Smooth muscle cell (in vitro differentiated cells): ENCODE results near the gene ZNF814. TPM values are rescaled to one million over a fixed set of nuclear protein-coding genes. Genes with fewer than 3 reads are reported as not detected.
"Not testable (repeated sequence)": the region's sequence is repeated elsewhere in the genome, so short reads cannot be mapped to it uniquely, and the experiment has no call there.

ENCODE experiments used
- DNase-seq: peaks from one replicate; lab custom pipeline; 2025; ENCODE audit not compliant: unreplicated experiment; lab: John Stamatoyannopoulos, UW
- H2AFZ ChIP-seq: fragments of 200-600 bp; sonication (generic); 2 replicates; pipeline ENCODE4 v1.6.0; 2016; ENCODE audit warnings: antibody characterized with exemption, low read depth, mild to moderate bottlenecking
- H3F3A ChIP-seq: fragments of 200-600 bp; sonication (generic); 2 replicates; pipeline ENCODE4 v1.6.0; 2017; ENCODE audit warnings: antibody characterized with exemption, low read depth
- H3K27ac ChIP-seq: fragments of 200-600 bp; sonication (generic); 2 replicates; pipeline ENCODE4 v1.5.1; 2016; ENCODE audit warnings: low read depth, mild to moderate bottlenecking
- H3K27me3 ChIP-seq: fragments of 200-600 bp; sonication (generic); 2 replicates; pipeline ENCODE4 v1.6.1; 2016; ENCODE audit warnings: low read depth, mild to moderate bottlenecking
- H3K36me3 ChIP-seq: fragments of 200-600 bp; sonication (generic); 2 replicates; pipeline ENCODE4 v1.5.1; 2016; ENCODE audit warnings: low read depth
- H3K4me1 ChIP-seq: fragments of 200-600 bp; sonication (generic); 2 replicates; pipeline ENCODE4 v1.5.1; 2016; ENCODE audit warnings: low read depth
- H3K4me2 ChIP-seq: fragments of 200-600 bp; sonication (generic); 2 replicates; pipeline ENCODE4 v1.6.0; 2016; ENCODE audit warnings: mild to moderate bottlenecking
- H3K4me3 ChIP-seq: fragments of 200-600 bp; sonication (generic); 2 replicates; pipeline ENCODE4 v1.5.1; 2016; ENCODE audit warnings: mild to moderate bottlenecking
- H3K79me2 ChIP-seq: fragments of 200-600 bp; sonication (generic); 2 replicates; pipeline ENCODE4 v1.6.0; 2016; ENCODE audit warnings: low read depth, mild to moderate bottlenecking
- H3K9ac ChIP-seq: fragments of 200-600 bp; sonication (generic); 2 replicates; pipeline ENCODE4 v1.6.0; 2016; ENCODE audit warnings: low read depth
- H3K9me3 ChIP-seq: fragments of 200-600 bp; sonication (generic); replicated peaks from 2 replicates; pipeline ENCODE4 v1.5.1; 2016; ENCODE audit warnings: low read depth
- H4K20me1 ChIP-seq: fragments of 200-600 bp; sonication (generic); 2 replicates; pipeline ENCODE4 v1.6.0; 2016; ENCODE audit warnings: low read depth
- CTCF ChIP-seq: fragments of 200-600 bp; sonication (generic); IDR thresholded peaks from 2 replicates; pipeline ENCODE4 v1.5.1; 2017; ENCODE audit warnings: borderline replicate concordance, mild to moderate bottlenecking, antibody characterized with exemption; ENCODE audit not compliant: insufficient read depth, poor library complexity, severe bottlenecking
- WGBS: methylation state at CpG from one replicate; pipeline ENCODE4 v1.1.7; 2016; ENCODE audit warnings: low lambda C conversion rate; 5-methylcytosine and 5-hydroxymethylcytosine counted together
- polyA plus RNA-seq: library from polyadenylated mRNA; unstranded; fragments of >200 nt; fragmentation: Nextera tagmentation; extraction: Ambion mirVana; gene quantifications from 2 replicates; pipeline ENCODE4 v1.2.1, GENCODE V29; 2016
- total RNA-seq: library from RNA; depleted of rRNA; stranded (reverse); fragments of >200 nt; gene quantifications from 2 replicates; pipeline ENCODE4 v1.2.3, GENCODE V29; 2014

ZNF814 gene
- total and polyA plus RNA-seq, 2 experiments from 2014 or later = 9.7 to 16.7 TPM

DNA sequence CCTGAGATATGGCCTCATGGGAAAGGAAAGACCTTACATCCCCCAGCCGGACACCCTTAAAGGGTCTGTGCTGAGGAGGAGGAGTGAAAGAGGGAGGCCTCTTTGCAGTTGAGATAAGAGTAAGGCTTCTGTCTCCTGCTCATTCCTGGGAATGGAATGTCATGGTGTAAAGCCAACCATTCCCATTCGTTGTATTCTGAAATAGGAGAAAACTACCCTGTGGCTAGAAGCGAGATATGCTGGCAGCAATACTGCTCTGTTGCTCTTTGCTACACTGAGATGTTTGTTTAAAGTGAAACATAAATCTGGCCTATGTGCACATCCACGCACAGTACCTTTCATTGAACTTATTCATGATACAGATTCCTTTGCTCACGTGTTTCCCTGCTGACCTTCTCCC lies 59.5 kb downstream of the ZNF814 start:
- peak overlapping the region; percentile 18 for H3K4me3 ChIP-seq

DNA sequence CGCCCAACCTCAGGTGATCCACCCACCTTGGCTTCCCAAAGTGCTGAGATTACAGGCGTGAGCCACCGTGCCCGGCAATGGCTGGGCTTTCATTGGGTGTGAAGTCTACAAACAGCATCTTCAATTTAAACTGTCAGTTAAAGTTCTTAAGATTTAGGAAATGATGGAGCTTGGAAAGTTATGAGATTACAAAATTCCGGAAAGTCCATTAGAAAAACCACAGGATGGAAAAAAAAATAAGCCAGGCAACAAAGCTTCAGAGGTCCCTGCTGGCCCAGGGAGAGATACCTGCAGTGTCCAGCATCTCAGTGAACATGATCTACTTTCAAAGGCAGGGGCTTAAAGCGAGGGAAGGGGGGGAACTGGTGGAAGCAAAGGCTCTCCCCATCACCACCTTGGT lies 63.3 kb downstream of the ZNF814 start:
- no peak overlapping the region for H3K4me2 ChIP-seq
- no peak overlapping the region for H3K4me3 ChIP-seq
- H3K4me1 ChIP-seq = peaks cover 5% of the 10 kb centered on the region
- H3K79me2 ChIP-seq = peaks cover 90% of the 10 kb centered on the region
- H3K27me3 ChIP-seq = no peaks in the 10 kb centered on the region
- H4K20me1 ChIP-seq = peaks cover 85% of the 10 kb centered on the region
- no peaks in the 10 kb centered on the region for H3F3A ChIP-seq
- no peak for TF ChIP-seq CTCF
- no peaks in the 10 kb centered on the region for H3K9me3 ChIP-seq
- no peak overlapping the region for H3K9ac ChIP-seq
- no peaks in the 10 kb centered on the region for H3K36me3 ChIP-seq
- DNase-seq = no peak
- no peak overlapping the region for H3K27ac ChIP-seq
- H2AFZ ChIP-seq = no peak overlapping the region
- 88% methylated on average over 6 of the region's 6 CpGs for WGBS

More for the DNA sequence above, 59.5 kb downstream of the ZNF814 start:
- peaks cover 4% of the 10 kb centered on the region for H3K4me1 ChIP-seq
- no peak for DNase-seq
- no peak overlapping the region for H2AFZ ChIP-seq
- H3K36me3 ChIP-seq = no peaks in the 10 kb centered on the region
- no peaks in the 10 kb centered on the region for H3K9me3 ChIP-seq
- H4K20me1 ChIP-seq = peaks cover 74% of the 10 kb centered on the region
- peak overlapping the region; percentile 10 for H3K9ac ChIP-seq
- H3K27ac ChIP-seq = peak overlapping the region; percentile 63
- TF ChIP-seq CTCF = no peak
- H3K27me3 ChIP-seq = no peaks in the 10 kb centered on the region
- H3F3A ChIP-seq = no peaks in the 10 kb centered on the region
- peaks cover 77% of the 10 kb centered on the region for H3K79me2 ChIP-seq
- H3K4me2 ChIP-seq = peak overlapping the region; percentile 84
- 28% methylated on average over 5 of the region's 5 CpGs for WGBS

DNA sequence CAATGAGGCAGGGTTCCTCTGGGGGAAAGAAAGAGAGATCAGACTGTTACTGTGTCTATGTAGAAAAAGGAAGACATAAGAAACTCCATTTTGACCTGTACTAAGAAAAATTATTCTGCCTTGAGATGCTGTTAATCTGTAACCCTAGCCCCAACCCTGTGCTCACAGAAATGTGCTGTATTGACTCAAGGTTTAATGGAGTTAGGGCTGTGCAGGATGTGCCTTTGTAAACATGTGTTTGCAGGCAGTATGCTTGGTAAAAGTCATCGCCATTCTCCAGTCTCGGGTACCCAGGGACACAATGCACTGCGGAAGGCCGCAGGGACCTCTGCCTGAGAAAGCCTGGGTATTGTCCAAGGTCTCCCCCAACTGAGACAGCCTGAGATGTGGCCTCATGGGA lies 65.2 kb downstream of the ZNF814 start:
- not testable (repeated sequence) for H3K9me3 ChIP-seq, DNase-seq, H3K36me3 ChIP-seq, H3K4me2 ChIP-seq, H3K4me3 ChIP-seq, H2AFZ ChIP-seq, H3F3A ChIP-seq, H3K27me3 ChIP-seq, H3K9ac ChIP-seq
- H3K4me1 ChIP-seq = peaks cover 12% of the 10 kb centered on the region
- H3K79me2 ChIP-seq = peaks cover 85% of the 10 kb centered on the region
- peaks cover 73% of the 10 kb centered on the region for H4K20me1 ChIP-seq
- WGBS = 95% methylated on average over 4 of the region's 4 CpGs
- H3K27ac ChIP-seq = peak overlapping the region; percentile 49

DNA sequence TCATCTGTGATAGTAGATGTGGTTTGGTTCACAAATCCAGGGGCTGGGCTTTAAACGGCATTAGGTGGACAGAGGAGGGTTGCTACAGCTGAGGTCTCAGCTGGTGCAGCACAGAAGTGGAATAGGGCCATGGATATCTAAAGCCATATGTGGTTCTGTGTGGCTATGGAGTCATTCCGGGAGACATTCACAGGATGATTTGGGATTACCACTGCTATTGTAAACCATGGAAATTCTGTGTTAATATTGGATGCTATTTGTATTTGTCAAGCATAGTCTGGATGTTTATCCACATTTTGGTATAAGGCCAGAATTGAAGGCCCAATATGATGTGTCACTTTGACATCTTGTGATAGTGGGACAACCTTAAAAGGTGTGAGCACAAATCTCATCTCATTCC lies 65.7 kb downstream of the ZNF814 start:
- H3K79me2 ChIP-seq = peaks cover 82% of the 10 kb centered on the region
- not testable (repeated sequence) for H2AFZ ChIP-seq, H3K9me3 ChIP-seq, H3K27me3 ChIP-seq, H3K4me3 ChIP-seq, DNase-seq, H3K36me3 ChIP-seq, H3K9ac ChIP-seq, H3F3A ChIP-seq
- 48% methylated on average over 2 of the region's 2 CpGs for WGBS
- peaks cover 68% of the 10 kb centered on the region for H4K20me1 ChIP-seq
- H3K4me1 ChIP-seq = peaks cover 12% of the 10 kb centered on the region
- peak overlapping the region; percentile 49 for H3K27ac ChIP-seq
- peak overlapping the region; percentile 43 for H3K4me2 ChIP-seq

GRCh38 chr19:57821501-57821900 lies 67.3 kb downstream of the ZNF814 start:
- H2AFZ ChIP-seq, H3K4me2 ChIP-seq, H3K27me3 ChIP-seq, H3K9me3 ChIP-seq, H3F3A ChIP-seq, H3K9ac ChIP-seq, DNase-seq, H3K27ac ChIP-seq, H3K4me3 ChIP-seq, H3K36me3 ChIP-seq: not testable (repeated sequence)
- Histone ChIP-seq H4K20me1 (peaks cover 59% of the 10 kb centered on the region), H3K79me2 (peaks cover 74% of the 10 kb centered on the region), H3K4me1 (peaks cover 12% of the 10 kb centered on the region)
- WGBS = 100% methylated on average over 1 of the region's 3 CpGs

- not testable (repeated sequence) for H2AFZ ChIP-seq, H3K9me3 ChIP-seq, H3F3A ChIP-seq, DNase-seq, H3K27me3 ChIP-seq, H3K9ac ChIP-seq, H3K27ac ChIP-seq, H3K36me3 ChIP-seq
- Histone ChIP-seq H3K4me2 (peak overlapping the region; percentile 86), H3K4me3 (peak overlapping the region; percentile 91), H3K4me1 (peaks cover 12% of the 10 kb centered on the region), H4K20me1 (peaks cover 55% of the 10 kb centered on the region), H3K79me2 (peaks cover 70% of the 10 kb centered on the region)
- 69% methylated on average over 3 of the region's 3 CpGs for WGBS
These were observed 67.7 kb downstream of the ZNF814 start for GRCh38 chr19:57821095-57821494.
